ENCODE results near the gene ALMS1. TPM values are rescaled to one million over a fixed set of nuclear protein-coding genes. Genes with fewer than 3 reads are reported as not detected.
"Not testable (repeated sequence)": the region's sequence is repeated elsewhere in the genome, so short reads cannot be mapped to it uniquely, and the experiment has no call there.

The ALMS1 gene
- total RNA-seq, 1 donor from 2014 or later = 25.0 TPM

- H3K36me3 ChIP-seq = no peaks in the 10 kb centered on the region
- no peak overlapping the region for H3K27ac ChIP-seq
- no peak overlapping the region for H3K4me3 ChIP-seq
- H3K4me1 ChIP-seq = no peaks in the 10 kb centered on the region
- H3K9me3 ChIP-seq = no peaks in the 10 kb centered on the region
- no peak for DNase-seq (ENCODE audit: extremely low spot score in 2 of 2)
- TF ChIP-seq POLR2AphosphoS5 (IDR thresholded peaks at IDR 0.05; ENCODE audit: insufficient read depth in 1 of 2, low read depth in 1 of 2) (no peak), CTCF (IDR thresholded peaks at IDR 0.05) (no peak), POLR2A (IDR thresholded peaks at IDR 0.05) (no peak)
- intact Hi-C loops (cut with DNase I) = no loop called here
- H3K27me3 ChIP-seq = no peaks in the 10 kb centered on the region
Observed at GRCh38 chr2:73594251-73594650, 208.6 kb downstream of the ALMS1 start.

- no peak overlapping the region for H3K27ac ChIP-seq
- no peaks in the 10 kb centered on the region for H3K4me1 ChIP-seq
- TF ChIP-seq POLR2A (IDR thresholded peaks at IDR 0.05) (no peak), CTCF (IDR thresholded peaks at IDR 0.05) (no peak), POLR2AphosphoS5 (IDR thresholded peaks at IDR 0.05; ENCODE audit: insufficient read depth in 1 of 2, low read depth in 1 of 2) (no peak)
- DNase-seq (ENCODE audit: extremely low spot score in 2 of 2) = no peak
- H3K27me3 ChIP-seq = no peaks in the 10 kb centered on the region
- no peaks in the 10 kb centered on the region for H3K9me3 ChIP-seq
- intact Hi-C loops (cut with DNase I) = no loop called here
- H3K4me3 ChIP-seq = no peak overlapping the region
- peaks cover 4 to 25% of the 10 kb centered on the region in 2 donors for H3K36me3 ChIP-seq
Observed at GRCh38 chr2:73601780-73602179, 216.1 kb downstream of the ALMS1 start.

- peaks cover 4 to 25% of the 10 kb centered on the region in 2 donors for H3K36me3 ChIP-seq
Observed at GRCh38 chr2:73603099-73603588, 217.5 kb downstream of the ALMS1 start.

GRCh38 chr2:73604589-73604988 is 219.0 kb downstream of the ALMS1 start:
- H3K4me3 ChIP-seq; H3K9me3 ChIP-seq; intact Hi-C loops (cut with DNase I); H3K27ac ChIP-seq; DNase-seq (ENCODE audit: extremely low spot score in 2 of 2); H3K4me1 ChIP-seq; H3K27me3 ChIP-seq: not testable (repeated sequence)
- H3K36me3 ChIP-seq = peaks cover 4 to 32% of the 10 kb centered on the region in 2 donors

More at GRCh38 chr2:73603099-73603588, 217.5 kb downstream of the ALMS1 start:
- H3K9me3 ChIP-seq; H3K27ac ChIP-seq; H3K4me1 ChIP-seq; H3K4me3 ChIP-seq; H3K27me3 ChIP-seq; intact Hi-C loops (cut with DNase I); DNase-seq (ENCODE audit: extremely low spot score in 2 of 2): not testable (repeated sequence)

GRCh38 chr2:73610111-73610510 is 224.5 kb downstream of the ALMS1 start:
- TF ChIP-seq CTCF (IDR thresholded peaks at IDR 0.05) (no peak), POLR2AphosphoS5 (IDR thresholded peaks at IDR 0.05; ENCODE audit: insufficient read depth in 1 of 2, low read depth in 1 of 2) (no peak), POLR2A (IDR thresholded peaks at IDR 0.05) (no peak)
- Histone ChIP-seq H3K36me3 (peaks cover 4 to 19% of the 10 kb centered on the region in 2 donors), H3K9me3 (no peaks in the 10 kb centered on the region), H3K4me1 (no peaks in the 10 kb centered on the region), H3K27me3 (no peaks in the 10 kb centered on the region), H3K4me3 (no peak overlapping the region), H3K27ac (no peak overlapping the region)
- DNase-seq (ENCODE audit: extremely low spot score in 2 of 2) = no peak
- intact Hi-C loops (cut with DNase I) = no loop called here

- TF ChIP-seq CTCF (IDR thresholded peaks at IDR 0.05) (no peak), POLR2AphosphoS5 (IDR thresholded peaks at IDR 0.05; ENCODE audit: insufficient read depth in 1 of 2, low read depth in 1 of 2) (no peak), POLR2A (IDR thresholded peaks at IDR 0.05) (no peak)
- Histone ChIP-seq H3K9me3 (no peaks in the 10 kb centered on the region), H3K36me3 (peaks cover under 1 to 19% of the 10 kb centered on the region in 2 donors), H3K4me1 (no peaks in the 10 kb centered on the region), H3K4me3 (no peak overlapping the region), H3K27me3 (no peaks in the 10 kb centered on the region), H3K27ac (no peak overlapping the region)
- intact Hi-C loops (cut with DNase I) = no loop called here
- no peak for DNase-seq (ENCODE audit: extremely low spot score in 2 of 2)
Observed at GRCh38 chr2:73611193-73611592, 225.6 kb downstream of the ALMS1 start.
